Loucy (cell line): ENCODE results near the gene CTSL.

ENCODE experiments used
- H2AFZ ChIP-seq: fragments of 200-600 bp; sonication (generic); 2 replicates; pipeline ENCODE4 v1.6.0; 2016; ENCODE audit warnings: antibody characterized with exemption, mild to moderate bottlenecking, low read length, moderate library complexity
- H3F3A ChIP-seq: fragments of 200-600 bp; 2 replicates; pipeline ENCODE4 v1.6.0; 2016; ENCODE audit warnings: antibody characterized with exemption, low read depth, mild to moderate bottlenecking
- H3K27me3 ChIP-seq: fragments of 200-600 bp; sonication (generic); 2 replicates; pipeline ENCODE4 v1.6.1; 2014; ENCODE audit warnings: low read length, mild to moderate bottlenecking; ENCODE audit not compliant: insufficient read depth, poor library complexity, severe bottlenecking
- H3K36me3 ChIP-seq: fragments of 200-600 bp; sonication (generic); 2 replicates; pipeline ENCODE4 v1.6.1; 2016; ENCODE audit warnings: low read length; ENCODE audit not compliant: insufficient read depth
- H3K4me1 ChIP-seq: fragments of 200-600 bp; sonication (generic); 2 replicates; pipeline ENCODE4 v1.5.1; 2014; ENCODE audit warnings: low read length, mild to moderate bottlenecking; ENCODE audit not compliant: insufficient read depth, poor library complexity, severe bottlenecking
- H3K4me2 ChIP-seq: fragments of 200-600 bp; sonication (generic); 2 replicates; pipeline ENCODE4 v1.6.0; 2014; ENCODE audit warnings: antibody characterized with exemption, low read length, low read depth, mild to moderate bottlenecking; ENCODE audit not compliant: poor library complexity, severe bottlenecking
- H3K4me3 ChIP-seq: fragments of 200-600 bp; sonication (generic); 2 replicates; pipeline ENCODE4 v1.5.1; 2014; ENCODE audit warnings: low read length, mild to moderate bottlenecking, mixed read lengths; ENCODE audit not compliant: poor library complexity, severe bottlenecking
- H3K79me2 ChIP-seq: fragments of 200-600 bp; sonication (generic); 2 replicates; pipeline ENCODE4 v1.6.1; 2014; ENCODE audit warnings: low read length; ENCODE audit not compliant: insufficient read depth
- H3K9ac ChIP-seq: fragments of 200-600 bp; sonication (generic); 2 replicates; pipeline ENCODE4 v1.6.0; 2014; ENCODE audit warnings: mild to moderate bottlenecking, low read depth, low read length, moderate library complexity; ENCODE audit not compliant: poor library complexity, severe bottlenecking
- H3K9me2 ChIP-seq: fragments of 200-600 bp; sonication (generic); replicated peaks from 2 replicates; pipeline ENCODE4 v1.6.1; 2016; ENCODE audit warnings: low read depth, low read length, mixed read lengths
- H3K9me3 ChIP-seq: fragments of 200-600 bp; sonication (generic); 2 replicates; pipeline ENCODE4 v1.6.1; 2014; ENCODE audit warnings: mild to moderate bottlenecking, antibody characterized with exemption, low read length, low read depth; ENCODE audit not compliant: insufficient read depth
- H4K20me1 ChIP-seq: fragments of 200-600 bp; sonication (generic); 2 replicates; pipeline ENCODE4 v1.6.0; 2014; ENCODE audit warnings: antibody characterized with exemption, low read length, mild to moderate bottlenecking; ENCODE audit not compliant: insufficient read depth, poor library complexity, severe bottlenecking
- EZH2phosphoT487 ChIP-seq: fragments of 200-600 bp; IDR thresholded peaks from 2 replicates; pipeline ENCODE4 v1.6.1; 2018; ENCODE audit warnings: antibody characterized with exemption, mild to moderate bottlenecking, moderate library complexity, borderline replicate concordance
- TF ChIP-seq, protein P1 (sequence below): fragments of 200-600 bp; sonication (generic); conservative IDR thresholded peaks from 2 replicates; pipeline ENCODE4 v1.5.1; 2014; ENCODE audit warnings: mild to moderate bottlenecking, antibody characterized with exemption, low read length

Gene CTSL

DNA sequence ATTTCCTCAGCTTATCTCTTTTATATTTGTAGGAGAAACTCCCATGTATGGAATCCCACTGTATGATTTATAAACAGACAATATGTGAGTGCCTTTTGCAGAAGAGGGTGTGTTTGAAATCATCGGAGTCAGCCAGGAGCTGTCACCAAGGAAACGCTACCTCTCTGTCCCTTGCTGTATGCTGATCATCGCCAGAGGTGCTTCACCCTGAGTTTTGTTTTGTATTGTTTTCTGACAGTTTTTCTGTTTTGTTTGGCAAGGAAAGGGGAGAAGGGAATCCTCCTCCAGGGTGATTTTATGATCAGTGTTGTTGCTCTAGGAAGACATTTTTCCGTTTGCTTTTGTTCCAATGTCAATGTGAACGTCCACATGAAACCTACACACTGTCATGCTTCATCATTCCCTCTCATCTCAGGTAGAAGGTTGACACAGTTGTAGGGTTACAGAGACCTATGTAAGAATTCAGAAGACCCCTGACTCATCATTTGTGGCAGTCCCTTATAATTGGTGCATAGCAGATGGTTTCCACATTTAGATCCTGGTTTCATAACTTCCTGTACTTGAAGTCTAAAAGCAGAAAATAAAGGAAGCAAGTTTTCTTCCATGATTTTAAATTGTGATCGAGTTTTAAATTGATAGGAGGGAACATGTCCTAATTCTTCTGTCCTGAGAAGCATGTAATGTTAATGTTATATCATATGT, 18.0 kb upstream of the CTSL start:
- H3K36me3 ChIP-seq = no peaks in the 10 kb centered on the region; the same call in 1 of the 2 replicates
- no peak for TF ChIP-seq EZH2phosphoT487
- TF ChIP-seq, protein P1, sequence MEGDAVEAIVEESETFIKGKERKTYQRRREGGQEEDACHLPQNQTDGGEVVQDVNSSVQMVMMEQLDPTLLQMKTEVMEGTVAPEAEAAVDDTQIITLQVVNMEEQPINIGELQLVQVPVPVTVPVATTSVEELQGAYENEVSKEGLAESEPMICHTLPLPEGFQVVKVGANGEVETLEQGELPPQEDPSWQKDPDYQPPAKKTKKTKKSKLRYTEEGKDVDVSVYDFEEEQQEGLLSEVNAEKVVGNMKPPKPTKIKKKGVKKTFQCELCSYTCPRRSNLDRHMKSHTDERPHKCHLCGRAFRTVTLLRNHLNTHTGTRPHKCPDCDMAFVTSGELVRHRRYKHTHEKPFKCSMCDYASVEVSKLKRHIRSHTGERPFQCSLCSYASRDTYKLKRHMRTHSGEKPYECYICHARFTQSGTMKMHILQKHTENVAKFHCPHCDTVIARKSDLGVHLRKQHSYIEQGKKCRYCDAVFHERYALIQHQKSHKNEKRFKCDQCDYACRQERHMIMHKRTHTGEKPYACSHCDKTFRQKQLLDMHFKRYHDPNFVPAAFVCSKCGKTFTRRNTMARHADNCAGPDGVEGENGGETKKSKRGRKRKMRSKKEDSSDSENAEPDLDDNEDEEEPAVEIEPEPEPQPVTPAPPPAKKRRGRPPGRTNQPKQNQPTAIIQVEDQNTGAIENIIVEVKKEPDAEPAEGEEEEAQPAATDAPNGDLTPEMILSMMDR = no peak
- H3F3A ChIP-seq = no peaks in the 10 kb centered on the region
- no peak overlapping the region for H2AFZ ChIP-seq
- no peaks in the 10 kb centered on the region for H3K4me1 ChIP-seq
- no peaks in the 10 kb centered on the region for H4K20me1 ChIP-seq
- H3K9ac ChIP-seq = no peak overlapping the region
- H3K9me3 ChIP-seq = no peaks in the 10 kb centered on the region
- no peaks in the 10 kb centered on the region for H3K9me2 ChIP-seq
- no peaks in the 10 kb centered on the region for H3K79me2 ChIP-seq
- H3K4me2 ChIP-seq = no peak overlapping the region
- no peak overlapping the region for H3K4me3 ChIP-seq
- no peaks in the 10 kb centered on the region for H3K27me3 ChIP-seq

DNA sequence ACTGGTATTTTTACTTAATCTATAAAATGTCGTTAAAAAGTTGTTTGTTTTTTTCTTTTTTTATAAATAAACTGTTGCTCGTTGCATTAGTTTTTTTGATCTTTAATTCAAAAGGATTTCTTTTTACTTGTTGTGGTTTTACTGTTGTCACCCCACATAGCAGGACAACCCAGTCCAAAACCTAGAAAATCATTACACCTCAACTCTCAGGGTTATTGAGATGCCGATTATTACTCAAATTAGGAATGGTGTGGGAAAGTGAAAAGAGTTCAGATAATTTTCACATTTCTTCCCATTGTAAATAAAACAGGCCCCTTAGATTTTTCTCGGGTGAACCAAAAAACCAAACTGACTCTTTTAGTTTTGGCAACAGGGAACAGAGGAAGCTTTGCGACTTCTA, 17.4 kb upstream of the CTSL start:
- no peaks in the 10 kb centered on the region for H4K20me1 ChIP-seq
- no peaks in the 10 kb centered on the region for H3K9me3 ChIP-seq
- H3K4me1 ChIP-seq = no peaks in the 10 kb centered on the region
- no peak overlapping the region for H3K4me3 ChIP-seq
- no peaks in the 10 kb centered on the region for H3K9me2 ChIP-seq
- TF ChIP-seq, protein P1 = no peak
- no peak for TF ChIP-seq EZH2phosphoT487
- H3K79me2 ChIP-seq = no peaks in the 10 kb centered on the region
- H3K9ac ChIP-seq = no peak overlapping the region
- H3K27me3 ChIP-seq = no peaks in the 10 kb centered on the region
- no peaks in the 10 kb centered on the region; the same call in 1 of the 2 replicates for H3K36me3 ChIP-seq
- no peaks in the 10 kb centered on the region for H3F3A ChIP-seq
- H3K4me2 ChIP-seq = no peak overlapping the region
- no peak overlapping the region for H2AFZ ChIP-seq

DNA sequence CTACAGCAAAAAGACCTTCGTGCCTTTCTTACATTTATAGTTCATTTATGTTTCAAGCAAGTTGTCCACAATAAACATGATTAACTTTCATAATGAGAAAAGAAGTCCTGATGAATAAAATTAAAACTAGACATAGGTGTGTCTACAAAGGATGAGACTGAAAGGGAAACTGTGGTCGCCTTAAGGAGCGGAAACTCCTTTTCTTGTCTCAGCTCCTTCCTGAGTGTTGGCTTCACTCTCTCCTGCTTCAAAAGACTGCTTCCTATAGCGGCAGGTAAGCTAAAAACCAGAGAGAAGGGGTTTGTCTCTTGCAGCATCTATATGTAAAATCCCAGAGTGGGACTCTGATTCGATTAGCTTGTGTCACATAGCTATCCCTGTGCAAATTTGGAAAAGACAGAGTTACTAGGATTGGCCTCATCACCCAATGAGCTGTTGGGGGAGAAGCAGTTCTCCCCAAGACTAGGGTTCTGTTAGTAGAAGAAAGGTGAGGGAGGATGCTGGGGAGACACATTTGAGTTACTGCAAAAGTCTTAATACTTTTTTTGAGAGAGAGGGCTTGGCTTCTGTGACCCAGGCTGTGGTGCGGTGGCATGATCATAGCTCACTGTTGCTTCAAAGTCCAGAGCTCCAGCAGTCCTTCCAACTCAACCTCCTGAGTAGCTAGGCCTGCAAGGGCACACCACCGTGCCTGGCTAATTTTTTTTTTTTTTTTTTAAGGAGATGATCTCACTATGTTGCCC, 16.8 kb upstream of the CTSL start:
- H3K79me2 ChIP-seq = no peaks in the 10 kb centered on the region
- no peaks in the 10 kb centered on the region for H3K9me3 ChIP-seq
- no peak overlapping the region for H3K4me3 ChIP-seq
- no peaks in the 10 kb centered on the region for H3K4me1 ChIP-seq
- no peak overlapping the region for H2AFZ ChIP-seq
- no peak overlapping the region for H3K9ac ChIP-seq
- H3F3A ChIP-seq = no peaks in the 10 kb centered on the region
- no peaks in the 10 kb centered on the region; the same call in 1 of the 2 replicates for H3K36me3 ChIP-seq
- no peaks in the 10 kb centered on the region for H3K9me2 ChIP-seq
- no peaks in the 10 kb centered on the region for H4K20me1 ChIP-seq
- no peak overlapping the region for H3K4me2 ChIP-seq
- no peak for TF ChIP-seq EZH2phosphoT487
- TF ChIP-seq, protein P1 = no peak
- no peaks in the 10 kb centered on the region for H3K27me3 ChIP-seq
